ENCODE results near the gene ADA.

Gene ADA

DNA sequence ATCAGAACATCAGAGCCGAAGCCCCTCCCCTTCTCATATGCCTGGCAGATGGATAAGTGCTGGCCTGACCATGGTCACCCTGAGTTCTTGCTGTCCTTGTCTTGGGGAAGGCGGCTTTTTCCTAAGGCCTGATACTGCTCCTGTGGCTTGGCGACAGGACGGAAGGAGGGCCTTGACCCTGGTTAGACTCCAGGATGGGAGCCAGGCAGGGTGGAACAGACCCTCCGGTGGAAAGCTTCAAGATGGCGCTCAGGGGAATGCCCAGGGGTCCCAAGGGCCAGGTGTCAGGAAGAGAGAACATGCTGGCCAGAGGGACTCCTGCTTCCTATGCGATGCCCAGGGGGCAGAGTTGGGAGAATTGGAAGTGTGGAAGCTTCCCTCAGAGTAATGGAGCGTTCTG, 29.6 kb downstream of the ADA start:
- no peak for DNase-seq

DNA sequence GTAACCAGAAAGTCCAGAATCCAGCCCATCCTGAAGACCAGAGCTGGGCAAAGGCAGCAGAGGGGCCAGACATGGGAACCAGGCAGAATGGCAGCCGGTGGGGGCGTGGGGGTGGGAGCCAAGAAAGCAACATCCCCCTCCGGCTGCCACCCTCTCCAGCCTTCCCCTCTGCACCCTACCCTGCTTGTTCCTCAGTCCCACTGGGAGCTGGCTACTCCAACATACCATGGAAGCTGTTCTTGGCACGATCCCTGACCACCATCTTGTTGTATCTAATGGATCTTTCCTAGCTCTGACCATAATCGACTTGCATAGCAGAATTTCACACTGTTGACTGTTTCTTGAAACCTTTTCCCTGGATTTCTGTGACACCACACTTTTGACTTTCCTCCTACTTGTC, 30.2 kb downstream of the ADA start:
- DNase-seq, result no peak

DNA sequence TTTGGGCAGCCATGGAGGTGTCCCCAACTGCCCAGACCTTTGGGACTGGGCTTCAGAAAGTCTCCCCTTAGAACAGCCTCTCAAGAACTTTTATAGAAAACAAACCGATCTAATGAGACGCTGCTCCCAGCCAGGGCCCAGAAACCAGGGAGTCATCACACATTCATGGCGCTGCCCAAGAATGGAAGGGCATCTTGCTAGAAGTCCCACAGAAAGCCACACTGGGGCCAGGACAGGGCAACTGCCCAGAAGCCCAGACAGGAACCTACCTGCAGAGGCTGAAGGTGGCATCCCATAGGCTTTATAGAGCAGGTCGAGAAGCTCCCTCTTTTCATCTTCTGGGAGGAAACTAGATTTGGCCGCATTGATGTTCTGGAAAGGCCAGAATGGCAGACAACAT, 31.5 kb downstream of the ADA start:
- DNase-seq, result no peak

DNA sequence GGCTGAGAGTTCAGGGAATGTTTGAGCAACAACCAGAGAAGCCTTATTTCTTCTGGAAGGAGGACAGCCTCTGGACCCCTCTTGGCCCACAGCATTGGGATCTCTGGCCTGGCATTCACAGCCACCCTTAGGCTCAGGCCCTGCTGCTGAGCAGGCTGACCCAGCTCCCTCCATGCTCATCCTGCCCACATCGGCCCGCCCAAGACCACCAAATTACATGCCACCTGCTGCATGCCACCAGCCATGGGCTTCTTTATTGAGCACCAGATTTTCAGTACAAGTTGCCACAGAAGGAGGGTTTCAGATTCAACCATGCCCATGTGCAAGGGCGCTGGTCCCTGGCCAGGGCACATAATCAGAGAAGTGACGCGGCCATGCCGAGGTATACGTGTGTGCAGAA, 32.2 kb downstream of the ADA start:
- no peak for DNase-seq

DNA sequence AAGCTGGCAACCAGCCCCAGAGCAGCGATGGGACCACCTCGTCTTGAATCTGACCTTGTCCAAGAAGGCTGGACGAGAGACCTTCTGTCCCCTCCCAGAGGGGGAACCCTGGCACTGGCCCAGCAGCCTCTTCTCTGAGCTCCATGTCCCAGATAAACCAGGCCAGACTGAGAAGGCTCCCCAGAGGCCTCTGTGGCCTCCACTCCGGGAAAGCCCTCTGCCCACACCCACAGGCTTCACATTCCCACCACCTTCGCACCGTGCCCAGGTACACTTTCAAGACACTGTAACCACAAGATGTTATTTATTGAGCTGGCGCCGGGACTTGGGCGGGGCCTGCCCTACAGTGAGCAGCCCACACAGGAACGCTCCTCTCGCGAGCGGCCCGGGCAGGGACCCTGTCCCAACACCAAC, 33.2 kb downstream of the ADA start:
- DNase-seq, result no peak

DNA sequence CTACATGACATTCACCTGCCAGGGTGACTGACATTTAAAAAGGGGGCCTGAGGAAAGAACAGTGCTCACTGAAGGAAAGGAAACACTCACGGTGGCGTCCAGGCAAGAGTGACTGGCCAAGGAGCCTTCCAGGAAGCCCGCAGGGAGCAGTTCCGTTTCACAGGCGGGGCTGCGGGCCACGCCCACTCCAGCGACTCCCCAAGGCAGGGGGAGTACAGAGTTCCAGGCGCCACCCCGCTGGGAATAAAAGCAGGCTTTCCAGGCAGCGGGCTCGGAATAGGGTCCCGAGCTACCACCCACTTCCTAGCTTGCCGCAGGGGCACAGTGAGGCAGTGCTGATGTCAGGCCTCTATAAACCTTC, 34.9 kb downstream of the ADA start:
- no peak for DNase-seq

DNA sequence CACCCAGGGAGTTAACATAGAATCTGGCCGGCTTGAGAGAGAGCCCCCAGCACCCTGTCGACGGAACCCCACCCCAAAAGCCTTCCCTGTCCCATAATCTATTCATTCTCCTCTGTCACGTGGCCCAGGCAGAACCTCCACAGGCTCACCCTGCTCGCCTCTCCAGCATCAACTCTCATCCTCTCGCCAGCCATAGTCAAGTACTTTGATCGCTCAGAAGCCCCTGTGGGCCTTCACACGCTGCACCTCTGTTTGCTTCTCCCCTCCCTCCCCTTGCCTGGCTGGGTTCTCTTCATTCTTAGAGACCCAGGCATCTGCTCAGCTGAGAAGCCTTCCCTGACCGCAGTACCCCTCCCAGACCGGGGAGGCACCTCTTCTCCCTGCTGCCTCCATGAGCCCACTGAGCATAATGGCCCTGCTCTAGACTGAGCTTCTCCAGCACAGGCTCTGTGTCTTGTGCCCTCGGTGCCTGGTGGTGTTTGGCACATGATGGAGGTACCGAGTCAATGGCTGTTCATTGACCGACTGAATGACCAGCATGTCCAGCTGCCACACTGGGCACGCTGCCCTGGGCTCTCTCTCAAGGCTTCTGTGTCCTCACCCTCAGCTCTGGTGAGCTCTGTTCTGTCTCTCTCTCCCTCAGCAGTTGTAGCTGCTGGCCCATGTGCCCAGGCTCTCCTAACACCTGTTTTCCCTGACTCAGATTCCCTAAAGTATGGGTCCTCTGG, 35.5 kb downstream of the ADA start:
- DNase-seq, result no peak

DNA sequence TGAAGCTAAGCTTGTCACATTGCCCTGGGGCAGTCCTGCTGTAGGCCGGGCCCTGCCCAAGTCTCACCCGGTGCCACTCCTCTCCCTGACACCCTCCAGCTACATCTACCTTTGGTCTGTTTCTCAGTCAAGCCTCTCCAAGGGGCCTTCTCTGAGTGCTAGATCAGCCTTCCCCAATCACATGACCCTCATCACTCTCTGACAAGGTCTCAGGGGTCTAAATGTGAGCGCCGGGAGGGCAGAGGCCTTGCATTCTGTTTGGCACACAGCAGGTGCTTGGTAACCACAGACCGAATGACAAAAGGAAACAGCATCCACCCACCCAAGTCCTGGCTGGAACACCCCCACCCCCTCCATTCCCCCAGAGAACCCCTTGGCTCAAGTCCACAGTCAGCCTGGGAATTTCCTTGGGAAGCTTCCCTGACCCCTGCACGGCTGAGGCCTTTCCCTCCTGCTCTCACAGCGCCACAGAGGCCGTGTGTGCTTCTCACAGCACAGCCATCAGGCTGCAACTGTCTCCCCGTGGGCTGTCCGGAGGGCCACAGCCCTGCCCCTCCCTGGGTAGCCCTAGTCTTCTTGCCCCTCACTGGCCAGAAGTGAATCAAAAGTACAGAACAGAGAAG, 36.2 kb downstream of the ADA start:
- DNase-seq, result no peak

DNA sequence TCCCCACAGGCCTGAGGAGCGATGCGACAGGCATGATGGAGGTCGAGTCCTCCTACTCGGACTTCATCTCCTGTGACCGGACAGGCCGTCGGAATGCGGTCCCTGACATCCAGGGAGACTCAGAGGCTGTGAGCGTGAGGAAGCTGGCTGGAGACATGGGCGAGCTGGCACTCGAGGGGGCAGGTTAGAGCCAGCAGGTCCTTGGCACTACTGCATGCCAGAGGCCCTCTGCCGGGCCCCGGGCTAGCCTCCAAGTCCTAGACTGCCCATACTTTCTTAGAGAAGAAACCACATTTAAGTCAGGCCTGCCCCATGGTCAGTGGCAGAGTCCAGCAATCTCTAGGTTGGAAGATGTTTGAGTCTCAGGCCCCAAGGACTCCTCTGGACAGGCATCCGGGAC, 37.0 kb downstream of the ADA start:
- DNase-seq, result no peak

DNA sequence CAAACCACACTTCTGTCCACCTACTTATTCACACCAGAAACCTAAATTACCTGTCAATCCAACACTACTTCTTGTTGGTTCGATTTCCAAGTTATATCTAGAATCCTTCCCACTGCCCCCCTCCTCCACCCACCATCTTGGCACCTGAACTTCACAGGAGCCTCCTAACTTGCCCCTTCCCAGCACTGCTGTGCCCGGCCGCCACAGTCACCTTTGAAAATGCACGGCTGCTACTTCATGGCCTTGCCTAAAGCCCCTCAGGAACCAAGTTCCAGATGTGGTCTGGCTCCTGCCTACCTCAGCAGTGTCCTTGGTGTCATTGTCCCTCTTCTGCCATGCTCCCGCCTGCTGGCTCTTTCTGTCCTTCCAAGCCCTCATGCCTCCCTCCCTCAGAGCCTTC, 37.9 kb downstream of the ADA start:
- no peak for DNase-seq

DNA sequence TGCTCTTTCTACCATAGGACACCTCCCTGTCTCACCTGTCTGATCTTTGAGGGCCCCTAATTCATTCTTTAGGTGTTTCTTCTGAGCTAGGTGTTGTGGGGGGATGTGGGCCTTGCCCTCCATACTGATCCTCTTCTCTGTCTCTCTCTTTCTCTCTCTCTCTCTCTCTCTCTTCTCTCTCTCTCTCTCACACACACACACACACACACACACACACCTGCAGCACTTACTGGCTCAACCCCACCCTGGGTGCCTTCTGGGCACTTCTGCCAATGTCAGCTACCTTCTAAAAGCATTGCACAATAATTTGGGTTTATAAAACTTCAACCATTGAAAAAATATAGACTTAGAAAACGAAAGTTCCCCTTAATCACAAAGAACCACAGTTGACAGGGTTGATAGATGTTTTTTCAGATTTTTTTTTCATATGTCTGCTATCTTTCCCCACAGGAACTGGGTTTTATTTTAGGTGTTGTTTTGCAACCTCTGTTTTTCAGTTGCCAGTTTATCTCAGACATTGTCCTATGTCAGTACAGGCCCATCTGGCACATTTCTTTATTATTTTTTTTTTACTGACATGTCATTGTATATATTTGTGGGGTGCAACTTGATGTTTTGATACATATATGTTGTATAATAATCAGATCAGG, 41.1 kb downstream of the ADA start:
- DNase-seq, result peak; percentile 79

DNA sequence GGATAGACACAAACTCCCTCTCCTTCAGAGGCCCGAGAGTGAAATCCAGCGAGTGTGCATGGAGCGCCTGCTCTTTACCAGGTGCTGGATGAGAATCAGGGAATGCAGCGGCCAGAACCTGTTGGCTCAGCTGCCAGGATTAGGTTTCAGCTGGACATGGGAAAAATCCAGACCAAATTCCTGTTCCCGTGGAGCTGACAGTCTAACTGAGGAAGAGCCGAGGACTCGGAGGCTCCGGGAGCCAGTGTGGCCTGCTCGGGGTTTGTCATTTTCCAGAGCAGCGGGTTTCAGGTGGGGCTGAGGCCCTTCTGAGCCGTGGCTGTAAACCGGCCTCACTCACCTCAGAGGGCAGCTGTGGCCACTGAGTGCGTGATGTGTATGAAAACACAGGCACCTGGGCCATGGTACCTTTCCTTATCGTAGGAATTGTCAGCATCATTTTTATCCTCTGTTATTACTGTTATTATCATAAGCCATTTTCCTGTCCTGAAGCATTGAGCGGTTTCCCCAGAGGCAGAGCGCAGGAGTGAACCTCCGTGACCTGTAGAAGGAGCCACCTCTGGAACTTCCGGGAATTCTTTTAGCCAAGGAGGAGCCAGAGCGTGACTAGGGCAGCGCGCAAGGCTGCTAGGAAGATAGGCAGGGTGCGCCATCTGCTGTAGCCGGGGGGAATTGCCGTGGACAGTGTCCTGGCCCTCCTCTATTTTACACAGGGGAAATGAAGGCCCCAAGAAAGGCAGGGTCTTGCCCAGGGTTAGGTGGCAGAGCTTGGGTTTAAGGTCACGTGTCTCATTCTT, 41.8 kb downstream of the ADA start:
- DNase-seq, result peak; percentile 90

DNA sequence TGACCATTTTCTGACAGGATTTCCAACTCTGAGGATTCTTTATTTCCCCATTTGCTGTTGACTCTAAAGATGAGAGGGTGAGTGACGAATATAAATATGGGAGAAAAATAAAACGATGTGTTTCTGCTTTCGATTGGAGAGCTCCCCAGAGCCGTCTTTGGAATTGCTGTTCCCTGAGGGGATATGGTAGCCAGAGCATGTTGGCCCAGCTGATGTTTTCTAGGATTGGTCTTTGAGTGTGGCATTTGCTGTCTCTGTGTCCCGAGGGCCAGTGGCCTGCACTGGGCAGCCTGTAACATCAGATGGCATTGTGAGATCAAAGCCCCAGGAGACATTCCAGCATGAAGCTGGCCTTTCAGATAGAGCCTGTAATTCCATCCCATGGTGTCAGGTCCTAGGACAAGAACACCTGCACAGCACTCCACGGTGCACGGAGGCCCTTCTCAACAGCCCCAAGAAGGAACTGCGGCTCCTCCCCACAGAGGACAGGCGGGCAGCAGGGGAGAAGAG, 42.4 kb downstream of the ADA start:
- no peak for DNase-seq

DNA sequence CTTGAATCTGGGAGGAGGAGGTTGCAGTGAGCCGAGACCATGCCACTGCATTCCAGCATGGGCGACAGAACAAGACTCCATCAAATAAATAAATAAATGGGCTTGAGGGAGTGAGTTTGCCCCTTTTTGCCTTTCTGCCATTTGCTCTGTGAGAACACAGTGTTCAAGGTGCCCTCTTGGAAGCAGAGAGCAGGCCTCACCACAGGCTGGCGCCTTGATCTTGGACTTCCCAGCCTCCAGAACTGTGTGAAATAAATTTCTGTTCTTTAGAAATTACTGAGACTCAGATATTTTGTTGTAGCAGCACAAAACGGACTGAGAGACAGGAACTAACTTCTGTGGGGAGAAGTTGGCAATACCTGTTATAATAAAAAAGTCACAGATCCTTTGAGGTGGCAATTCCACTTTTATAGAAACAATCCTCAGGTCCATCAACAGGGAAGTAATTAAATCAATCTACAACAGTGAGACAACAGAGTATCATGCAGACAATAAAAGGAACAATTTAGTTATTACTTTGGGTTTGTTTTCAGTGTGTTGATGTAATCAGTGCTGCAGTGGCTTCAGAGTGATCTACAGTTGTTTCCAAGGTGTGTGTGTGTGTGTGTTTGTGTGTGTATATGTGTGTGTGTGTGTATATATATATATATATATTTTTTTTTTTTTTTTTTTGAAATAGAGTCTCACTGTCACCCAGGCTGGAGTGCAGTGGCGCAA, 44.6 kb downstream of the ADA start:
- DNase-seq, result no peak

DNA sequence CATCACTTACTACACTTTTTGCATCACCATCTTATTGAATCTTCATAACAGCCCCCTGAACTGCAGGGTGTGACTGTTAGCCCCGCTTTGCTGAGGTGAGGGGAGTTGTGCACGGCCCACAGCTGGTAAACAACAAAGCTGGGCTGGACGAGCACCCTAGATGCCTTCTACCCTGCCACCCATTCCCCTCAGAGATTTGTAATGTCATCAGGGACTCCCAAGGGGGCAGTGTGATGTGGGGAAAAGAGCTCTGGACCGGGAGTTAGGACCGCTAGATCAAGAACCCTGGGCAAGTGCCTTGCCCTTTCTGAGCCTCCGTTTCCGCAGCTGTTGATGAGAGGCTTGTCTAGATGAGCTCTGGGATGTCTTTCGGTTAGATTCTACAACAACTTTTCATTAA, 48.2 kb downstream of the ADA start:
- DNase-seq, result no peak

DNA sequence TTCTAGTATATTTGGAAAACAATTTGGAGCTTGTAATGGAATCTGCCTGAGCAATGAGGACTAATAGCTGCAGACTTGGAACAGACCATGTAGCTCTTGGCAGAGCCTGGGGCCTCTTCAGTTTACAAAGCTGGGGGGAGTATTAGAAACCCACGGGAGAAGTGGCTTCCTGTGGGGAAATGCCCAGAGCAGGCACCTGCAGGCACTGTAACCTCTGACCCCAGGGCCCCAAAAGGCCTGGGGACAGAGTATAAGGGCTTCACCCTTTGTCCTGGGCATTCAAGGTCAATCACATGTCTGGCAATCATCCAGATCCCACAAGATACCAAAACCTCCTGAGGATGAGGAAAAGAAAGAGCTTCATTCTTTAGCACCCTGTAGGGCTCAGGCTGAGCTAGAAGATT, 49.7 kb downstream of the ADA start:
- peak; percentile 57 for DNase-seq

DNA sequence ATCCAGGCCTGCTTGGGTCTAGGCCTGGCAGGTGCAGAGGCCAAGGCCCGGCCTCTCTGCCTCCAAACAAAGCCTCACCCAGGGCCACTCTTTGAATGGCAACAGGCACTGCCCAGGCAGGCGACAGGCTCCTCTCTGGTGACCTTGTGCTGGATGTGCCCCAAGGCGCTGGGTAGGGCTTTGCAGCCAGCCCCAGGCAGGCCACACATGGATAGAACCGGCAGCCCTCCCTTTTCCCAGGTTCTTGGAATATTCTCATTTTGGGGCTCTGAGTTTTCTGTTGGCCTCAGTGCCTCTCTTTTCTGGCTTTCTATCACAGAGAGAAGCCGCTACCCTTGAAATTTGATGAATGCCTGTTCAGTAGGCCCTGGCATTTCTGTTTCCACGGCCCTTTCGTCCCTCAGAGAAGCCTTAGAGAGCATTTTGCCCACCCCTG, 50.2 kb downstream of the ADA start:
- DNase-seq, result no peak

DNA sequence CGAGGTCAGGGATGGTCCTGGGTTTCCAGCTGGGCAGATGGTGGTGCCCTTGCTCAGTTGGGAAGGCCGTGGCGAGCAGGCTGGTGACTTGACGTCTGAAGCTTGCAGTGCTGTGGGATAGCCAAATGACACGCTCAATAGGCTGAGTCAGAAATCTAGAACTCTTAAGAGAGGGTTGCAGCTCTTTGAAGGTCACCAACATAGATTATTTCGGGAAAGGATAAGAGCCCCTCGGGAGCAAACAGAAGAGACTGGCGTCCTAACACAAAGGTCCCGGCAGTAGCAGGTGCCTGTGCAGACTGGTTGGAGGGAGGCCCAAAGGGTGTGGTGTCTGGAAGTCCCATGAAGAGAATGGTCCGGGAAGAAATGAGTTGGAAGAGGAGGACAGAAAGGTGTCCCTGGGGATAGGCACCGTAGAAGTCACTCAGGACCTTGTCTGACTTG, 50.7 kb downstream of the ADA start:
- DNase-seq, result no peak

DNA sequence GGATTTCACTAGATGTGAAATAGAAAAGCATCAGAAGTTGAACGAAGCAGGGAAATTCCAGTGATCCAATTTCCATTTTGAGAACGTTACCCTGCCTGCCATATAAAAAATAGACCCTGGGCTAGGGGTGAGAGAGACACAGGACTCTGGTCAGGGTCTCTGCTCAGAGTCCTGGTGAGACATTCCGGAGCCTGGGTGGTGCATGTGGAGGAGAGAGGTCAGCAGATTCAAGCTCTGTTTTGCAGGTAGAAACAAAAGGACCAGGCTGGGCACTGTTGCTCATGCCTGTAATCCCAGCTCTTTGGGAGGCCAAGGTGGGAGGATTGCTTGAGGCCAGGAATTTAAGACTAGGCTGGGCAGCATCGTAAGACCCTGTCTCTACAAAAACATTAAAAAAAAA, 51.2 kb downstream of the ADA start:
- DNase-seq, result no peak

DNA sequence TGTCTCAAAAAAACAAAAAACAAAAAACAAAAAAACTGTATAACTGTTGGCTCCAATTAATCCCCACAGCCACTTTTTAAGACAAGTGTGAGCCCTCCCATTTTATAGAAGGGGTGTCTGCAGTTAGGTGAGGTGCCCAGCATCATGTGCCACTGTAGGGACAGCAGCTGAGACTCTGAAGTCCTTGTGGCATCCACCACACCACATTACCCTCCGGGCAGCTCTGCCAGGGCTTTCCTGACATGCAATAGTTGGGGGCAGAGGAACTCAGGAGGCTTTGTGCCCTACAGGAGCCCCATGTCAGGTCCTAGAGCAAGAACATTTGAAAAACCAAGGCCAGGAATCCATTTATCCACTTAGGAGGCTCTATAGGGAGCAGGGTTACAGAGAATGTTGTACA, 51.8 kb downstream of the ADA start:
- no peak for DNase-seq

DNA sequence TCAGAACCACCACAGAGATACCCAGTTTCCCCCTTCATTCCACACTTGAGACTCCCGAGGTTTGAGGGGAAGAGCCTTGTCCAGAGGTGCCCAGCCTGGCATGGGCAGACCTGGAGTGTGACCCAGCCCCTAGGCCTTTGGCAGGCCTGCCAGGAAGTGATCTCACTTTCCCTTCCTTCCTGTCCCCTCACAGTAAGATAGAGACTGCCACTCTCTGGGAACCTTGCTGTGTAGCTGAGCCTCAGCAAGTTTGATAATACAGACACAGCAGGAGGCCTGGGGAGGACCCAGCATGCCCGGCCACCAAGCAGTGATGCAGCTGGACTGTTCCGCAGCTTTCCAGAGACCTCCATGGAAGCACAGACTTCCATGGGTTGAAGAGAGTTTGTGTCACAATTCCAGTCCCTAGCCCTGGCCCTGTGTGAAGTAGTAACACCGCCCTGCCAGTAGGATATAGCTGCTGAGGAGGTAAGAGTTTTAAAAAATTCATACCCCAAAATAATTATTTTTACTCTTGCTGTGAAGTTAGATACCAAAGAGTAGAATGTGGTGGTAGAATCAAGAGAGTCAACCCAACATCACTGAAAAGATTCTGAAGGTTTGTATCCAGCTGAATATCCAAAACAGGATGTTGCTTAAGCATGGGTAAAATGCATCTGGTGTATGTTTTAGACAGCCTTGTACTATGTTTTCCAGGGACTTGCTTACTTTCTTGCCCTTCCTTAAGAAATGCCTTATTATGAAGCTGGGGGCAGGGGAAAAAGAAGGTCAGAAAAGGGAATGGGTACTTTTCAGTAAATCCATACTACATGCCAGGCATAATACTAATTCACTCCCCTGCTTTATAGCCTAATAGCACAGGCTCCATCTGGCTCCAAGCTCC, 52.8 kb downstream of the ADA start:
- DNase-seq, result peak; percentile 77

DNA sequence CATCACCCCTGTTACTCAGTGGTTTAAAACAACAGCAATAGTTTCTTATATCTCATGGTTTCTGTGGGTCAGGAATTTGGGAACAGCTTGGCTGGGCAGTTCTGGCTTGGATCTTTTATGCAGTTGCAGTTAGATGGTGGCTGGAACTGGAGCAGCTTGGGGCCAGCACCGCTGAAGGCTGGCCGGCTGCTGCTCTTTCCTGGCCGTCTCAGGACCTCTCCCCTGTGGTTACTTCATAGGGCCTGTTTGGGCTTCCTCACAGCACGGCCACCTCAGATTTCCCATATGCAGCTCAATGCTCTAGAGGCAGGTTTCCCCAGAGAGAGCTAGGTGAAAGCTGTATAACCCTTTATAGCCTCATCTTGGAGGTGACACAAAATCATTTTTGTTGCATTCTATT, 53.6 kb downstream of the ADA start:
- no peak for DNase-seq

Data from hematopoietic multipotent progenitor cell treated with erythropoietin and hydrocortisone succinate and interleukin-3 and kit ligand, for 6 days (in vitro differentiated cells).